Measurements from ENCODE around the gene ATG2B.

Gene ATG2B

DNA sequence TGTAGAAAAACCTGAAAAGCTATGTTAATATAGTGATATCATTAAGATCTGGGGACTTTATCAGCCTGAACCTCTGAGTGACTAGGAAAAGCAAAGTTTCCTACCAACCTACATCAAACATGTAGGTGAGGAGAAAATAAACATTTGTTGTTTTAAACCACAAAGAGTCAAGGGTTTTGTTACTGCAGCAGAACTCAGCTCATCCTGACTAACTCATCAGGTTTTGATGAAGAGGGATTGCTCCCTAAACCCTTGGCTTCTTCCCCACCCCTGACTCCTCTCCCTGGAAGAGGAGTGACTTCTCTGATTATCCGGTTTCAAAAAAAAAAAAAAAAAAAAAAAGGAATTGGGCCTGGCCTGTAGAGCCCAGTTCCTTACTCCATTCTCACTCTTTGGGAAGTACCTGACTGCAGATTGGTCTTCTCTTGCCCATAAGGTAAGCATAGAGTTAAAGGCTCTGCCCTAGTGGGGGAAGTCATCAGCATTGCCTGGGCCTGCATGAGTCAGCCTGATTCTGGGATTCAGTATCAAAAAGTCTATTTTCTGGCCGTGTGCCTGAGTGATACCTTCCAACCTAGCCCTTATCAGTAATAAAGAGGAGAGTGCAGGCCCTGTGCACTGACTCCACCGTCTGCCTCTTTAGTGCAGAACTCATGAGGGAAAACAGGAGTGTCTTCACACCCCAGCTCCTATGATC, 90.2 kb downstream of the ATG2B start:
- Histone ChIP-seq H3K27ac (ENCODE audit: low read depth, low read length, poor library complexity, severe bottlenecking) (no peak overlapping the region), H3K4me1 (ENCODE audit: insufficient read depth, low read length, severe bottlenecking) (no peaks in the 10 kb centered on the region)

DNA sequence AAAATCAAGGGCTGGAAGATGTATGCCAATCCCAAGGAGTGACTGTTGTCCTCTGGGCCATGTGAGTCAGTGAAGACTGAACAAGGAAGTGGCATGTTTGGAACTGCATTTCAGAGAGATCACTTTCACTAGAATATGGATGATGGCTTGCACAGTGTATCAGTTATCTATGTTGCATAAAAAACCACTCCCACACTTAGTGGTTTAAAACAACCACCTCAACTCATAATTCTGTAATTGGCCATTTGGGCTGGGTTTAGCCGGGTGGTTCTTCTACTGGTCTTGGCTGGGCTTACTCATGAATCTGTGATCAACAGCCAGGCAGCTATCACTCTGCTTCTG, 91.7 kb downstream of the ATG2B start:
- no peak overlapping the region for H3K9ac ChIP-seq (ENCODE audit: low read length)
- no peaks in the 10 kb centered on the region for H4K20me1 ChIP-seq (ENCODE audit: insufficient read depth, low read length)
- no peak overlapping the region for H2AFZ ChIP-seq (ENCODE audit: low read length)
- TF ChIP-seq, protein P1, sequence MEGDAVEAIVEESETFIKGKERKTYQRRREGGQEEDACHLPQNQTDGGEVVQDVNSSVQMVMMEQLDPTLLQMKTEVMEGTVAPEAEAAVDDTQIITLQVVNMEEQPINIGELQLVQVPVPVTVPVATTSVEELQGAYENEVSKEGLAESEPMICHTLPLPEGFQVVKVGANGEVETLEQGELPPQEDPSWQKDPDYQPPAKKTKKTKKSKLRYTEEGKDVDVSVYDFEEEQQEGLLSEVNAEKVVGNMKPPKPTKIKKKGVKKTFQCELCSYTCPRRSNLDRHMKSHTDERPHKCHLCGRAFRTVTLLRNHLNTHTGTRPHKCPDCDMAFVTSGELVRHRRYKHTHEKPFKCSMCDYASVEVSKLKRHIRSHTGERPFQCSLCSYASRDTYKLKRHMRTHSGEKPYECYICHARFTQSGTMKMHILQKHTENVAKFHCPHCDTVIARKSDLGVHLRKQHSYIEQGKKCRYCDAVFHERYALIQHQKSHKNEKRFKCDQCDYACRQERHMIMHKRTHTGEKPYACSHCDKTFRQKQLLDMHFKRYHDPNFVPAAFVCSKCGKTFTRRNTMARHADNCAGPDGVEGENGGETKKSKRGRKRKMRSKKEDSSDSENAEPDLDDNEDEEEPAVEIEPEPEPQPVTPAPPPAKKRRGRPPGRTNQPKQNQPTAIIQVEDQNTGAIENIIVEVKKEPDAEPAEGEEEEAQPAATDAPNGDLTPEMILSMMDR (IDR thresholded peaks at IDR 0.05; ENCODE audit: low read length), result no peak
- no peak for TF ChIP-seq EZH2 (IDR thresholded peaks at IDR 0.05; ENCODE audit: borderline replicate concordance, low read length)
- H3K4me3 ChIP-seq (ENCODE audit: low read depth, low read length, poor library complexity, severe bottlenecking), result no peak overlapping the region
- H3K79me2 ChIP-seq (ENCODE audit: insufficient read depth, low read length), result no peaks in the 10 kb centered on the region
- H3K9me2 ChIP-seq (ENCODE audit: low read depth, low read length), result no peaks in the 10 kb centered on the region
- H3F3A ChIP-seq (ENCODE audit: insufficient read depth, low read length), result no peaks in the 10 kb centered on the region
- no peak overlapping the region for H3K4me2 ChIP-seq (ENCODE audit: low read length)
- H3K36me3 ChIP-seq (ENCODE audit: insufficient read depth, low read length), result no peaks in the 10 kb centered on the region
- no peaks in the 10 kb centered on the region; the same call in 1 of the 2 replicates for H3K27me3 ChIP-seq (ENCODE audit: insufficient read depth, low read length)
- no peaks in the 10 kb centered on the region for H3K9me3 ChIP-seq (ENCODE audit: low read length)
- H3K4me1 ChIP-seq (ENCODE audit: insufficient read depth, low read length, severe bottlenecking), result no peaks in the 10 kb centered on the region
- H3K27ac ChIP-seq (ENCODE audit: low read depth, low read length, poor library complexity, severe bottlenecking), result no peak overlapping the region

More for the DNA sequence above, 90.2 kb downstream of the ATG2B start:
- no peak overlapping the region for H3K4me3 ChIP-seq (ENCODE audit: low read depth, low read length, poor library complexity, severe bottlenecking)
- no peaks in the 10 kb centered on the region for H3K9me3 ChIP-seq (ENCODE audit: low read length)
- no peak overlapping the region for H3K9ac ChIP-seq (ENCODE audit: low read length)
- no peak for TF ChIP-seq EZH2 (IDR thresholded peaks at IDR 0.05; ENCODE audit: borderline replicate concordance, low read length)
- TF ChIP-seq, protein P1 (IDR thresholded peaks at IDR 0.05; ENCODE audit: low read length), result no peak
- H3K9me2 ChIP-seq (ENCODE audit: low read depth, low read length), result no peaks in the 10 kb centered on the region
- H4K20me1 ChIP-seq (ENCODE audit: insufficient read depth, low read length), result no peaks in the 10 kb centered on the region
- no peaks in the 10 kb centered on the region for H3F3A ChIP-seq (ENCODE audit: insufficient read depth, low read length)
- no peaks in the 10 kb centered on the region for H3K79me2 ChIP-seq (ENCODE audit: insufficient read depth, low read length)
- no peak overlapping the region for H3K4me2 ChIP-seq (ENCODE audit: low read length)
- no peaks in the 10 kb centered on the region for H3K36me3 ChIP-seq (ENCODE audit: insufficient read depth, low read length)
- no peaks in the 10 kb centered on the region; the same call in 1 of the 2 replicates for H3K27me3 ChIP-seq (ENCODE audit: insufficient read depth, low read length)
- no peak overlapping the region for H2AFZ ChIP-seq (ENCODE audit: low read length)

DNA sequence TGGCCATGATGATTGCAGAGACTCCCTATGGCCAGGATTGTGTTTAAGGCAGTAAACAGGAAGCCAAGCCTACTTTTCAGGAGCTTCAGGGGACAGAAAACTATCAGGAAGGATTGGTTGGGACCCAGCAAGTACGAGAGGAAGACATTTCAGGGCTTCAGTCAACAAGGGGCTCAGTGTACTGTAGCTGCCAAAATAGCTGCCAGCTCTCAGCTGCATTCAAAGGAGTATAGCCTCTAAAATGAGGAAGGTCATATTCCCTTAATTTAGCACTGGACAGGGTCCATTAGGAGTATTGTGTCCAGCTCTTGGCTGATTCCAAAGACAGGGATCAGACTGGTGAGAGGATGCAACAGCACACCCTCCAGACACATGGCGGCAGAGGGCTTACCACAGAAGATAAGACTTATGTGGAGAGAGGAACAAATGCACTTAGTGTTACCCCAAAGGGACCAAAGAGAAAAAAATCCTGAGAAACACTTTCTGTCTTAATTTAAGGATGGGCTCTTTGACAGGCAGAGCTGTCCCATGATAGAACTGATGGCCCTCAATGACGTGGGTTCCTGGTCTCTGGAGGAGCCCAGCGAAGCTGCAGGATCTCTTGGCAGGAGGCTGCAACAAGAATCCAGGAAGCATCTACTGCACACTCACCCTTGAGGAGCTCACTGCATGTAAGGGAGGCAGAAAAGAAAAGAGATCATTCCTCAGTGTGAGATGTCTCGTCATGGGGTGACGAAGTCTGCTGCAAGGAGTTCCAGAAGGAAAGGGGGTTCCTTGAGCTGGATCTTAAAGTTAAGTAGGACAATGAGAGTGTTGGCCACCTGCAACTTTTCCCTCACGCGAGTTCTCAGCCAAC, 92.3 kb downstream of the ATG2B start:
- H3K4me1 ChIP-seq (ENCODE audit: insufficient read depth, low read length, severe bottlenecking), result no peaks in the 10 kb centered on the region
- H2AFZ ChIP-seq (ENCODE audit: low read length), result no peak overlapping the region
- H4K20me1 ChIP-seq (ENCODE audit: insufficient read depth, low read length), result no peaks in the 10 kb centered on the region
- no peak overlapping the region for H3K27ac ChIP-seq (ENCODE audit: low read depth, low read length, poor library complexity, severe bottlenecking)
- H3F3A ChIP-seq (ENCODE audit: insufficient read depth, low read length), result no peaks in the 10 kb centered on the region
- TF ChIP-seq, protein P1 (IDR thresholded peaks at IDR 0.05; ENCODE audit: low read length), result no peak
- TF ChIP-seq EZH2 (IDR thresholded peaks at IDR 0.05; ENCODE audit: borderline replicate concordance, low read length), result no peak
- no peaks in the 10 kb centered on the region for H3K9me3 ChIP-seq (ENCODE audit: low read length)
- H3K4me3 ChIP-seq (ENCODE audit: low read depth, low read length, poor library complexity, severe bottlenecking), result no peak overlapping the region
- H3K36me3 ChIP-seq (ENCODE audit: insufficient read depth, low read length), result no peaks in the 10 kb centered on the region
- no peak overlapping the region for H3K4me2 ChIP-seq (ENCODE audit: low read length)
- H3K79me2 ChIP-seq (ENCODE audit: insufficient read depth, low read length), result no peaks in the 10 kb centered on the region
- peaks cover 3% of the 10 kb centered on the region; the same call in 1 of the 2 replicates for H3K27me3 ChIP-seq (ENCODE audit: insufficient read depth, low read length)
- no peak overlapping the region for H3K9ac ChIP-seq (ENCODE audit: low read length)
- H3K9me2 ChIP-seq (ENCODE audit: low read depth, low read length), result no peaks in the 10 kb centered on the region

Measured in OCI-LY1 (cell line).